Motor neuron (in vitro differentiated cells): ENCODE measurements around the gene ERCC5. TPM values are rescaled to one million over a fixed set of nuclear protein-coding genes. Genes with fewer than 3 reads are reported as not detected.

Experiments used
- ATAC-seq, 8 experiments: fragments of 200-7000 bp; cut with Tn5 transposase; replicated peaks in 6 of 8; 2 replicates each; pipeline ENCODE4 v1.8.0; 2021; ENCODE audit warnings: mild to moderate bottlenecking in 8 of 8, moderate library complexity in 8 of 8
- H3K27ac ChIP-seq, 2 donors: fragments of 250-450 bp; sonication (Bioruptor Pico); 2 replicates each; pipeline ENCODE4 v1.9.0; 2021; ENCODE audit warnings: antibody characterized with exemption in 2 of 2, mild to moderate bottlenecking in 2 of 2, moderate library complexity in 1 of 2
- H3K4me1 ChIP-seq, 2 donors: fragments of 250-450 bp; sonication (Bioruptor Pico); replicated peaks in 1 of 2; 2 replicates each; pipeline ENCODE4 v1.6.1; 2021; ENCODE audit warnings: antibody characterized with exemption in 2 of 2, mild to moderate bottlenecking in 2 of 2, moderate library complexity in 1 of 2
- H3K4me3 ChIP-seq, 5 donors: fragments of 250-450 bp; sonication (Bioruptor Pico); 2 replicates each; pipeline ENCODE4 v1.9.0; 2021; ENCODE audit warnings: antibody characterized with exemption in 5 of 5, mild to moderate bottlenecking in 5 of 5, moderate library complexity in 4 of 5
- WGBS, 10 experiments: fragments of 450-650 bp; shearing (Covaris generic); methylation state at CpG; one replicate each; pipeline ENCODE4 v1.0.0; 2022; 5-methylcytosine and 5-hydroxymethylcytosine counted together
- in situ Hi-C, 9 experiments: fragments of 400-800 bp; cut with MboI; loops; one replicate each; pipeline ENCODE4 v1.15.0; 2021; ENCODE audit warnings: low sequenced_read_pairs in 9 of 9, low pct_unique_long_range_greater_than_20kb in 2 of 9; ENCODE audit not compliant: unreplicated experiment in 9 of 9
- total RNA-seq, 8 experiments: library from RNA; unstranded; fragments of 300-600 nt; gene quantifications; 2 replicates each; pipeline versions ENCODE4 v1.2.3 to v1.2.4, GENCODE V29; 2022

ERCC5 gene
- total RNA-seq, 8 experiments from 2014 or later: 40.2 to 83.3 (median 57.7) TPM

- no peak for ATAC-seq
- H3K4me3 ChIP-seq: no peak overlapping the region
- in situ Hi-C loops: loop anchor here in 1 of 9 experiments (25.0 kb wide), 1 partner anchor 220 kb away; no protein-coding TSS in a partner anchor
- no peak overlapping the region for H3K27ac ChIP-seq
- WGBS, 10 experiments: 9 to 96% (median 78%) methylated on average over 2 to 3 of the region's 3 CpGs; no CpG with 5 or more reads in 3 of the 10 experiments
- peaks cover 9 to 26% of the 10 kb centered on the region in 2 donors for H3K4me1 ChIP-seq
Observed at GRCh38 chr13:102917019-102917418, 71.2 kb downstream of the ERCC5 start.

DNA sequence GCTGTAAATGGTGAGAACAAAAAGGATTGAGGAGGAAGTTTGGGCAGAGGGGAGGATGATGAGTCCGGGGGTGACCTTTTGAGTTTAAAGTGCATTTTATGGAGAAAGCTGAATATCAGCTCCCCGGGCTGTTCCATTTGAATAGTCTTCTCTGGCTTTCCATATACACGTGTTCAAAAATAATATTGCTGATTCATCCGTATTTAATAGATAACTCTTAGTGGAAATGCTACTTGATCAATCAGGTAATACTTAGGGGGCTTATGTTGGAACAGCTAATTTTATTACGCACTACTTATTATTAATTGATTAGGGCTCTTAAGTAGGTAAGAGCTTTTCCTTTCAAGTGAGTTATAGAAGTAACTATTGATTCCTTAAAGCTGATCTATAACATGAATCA lies 76.4 kb downstream of the ERCC5 start:
- in situ Hi-C loops: loop anchor here in 1 of 9 experiments (25.0 kb wide), 1 partner anchor 215 kb away; no protein-coding TSS in a partner anchor

More for the DNA sequence above, 76.4 kb downstream of the ERCC5 start:
- no peak overlapping the region for H3K4me3 ChIP-seq
- H3K27ac ChIP-seq: no peak overlapping the region
- no peaks in the 10 kb centered on the region for H3K4me1 ChIP-seq
- WGBS, 10 experiments: 17 to 94% (median 81%) methylated on average over 1 to 5 of the region's 5 CpGs
- ATAC-seq: no peak

Other genes with a start within 250 kb of the ERCC5 start
- 10 to 100 TPM; 22.0 to 70.8 (median 38.0) TPM for gene TPP2, start 249.0 kb upstream of the ERCC5 start, total RNA-seq
- gene METTL21C, start 151.0 kb upstream of the ERCC5 start, total RNA-seq: under 1 TPM in 5 of 8 experiments, not detected in 3; 0.21 to 0.46 (median 0.31) TPM
- 10 to 100 TPM in 3 of 8 experiments, 1 to 10 TPM in 5; 4.7 to 18.8 (median 8.1) TPM for gene TEX30, start 72.2 kb upstream of the ERCC5 start, total RNA-seq
- gene POGLUT2, start 47.1 kb upstream of the ERCC5 start, total RNA-seq: 10 to 100 TPM in 6 of 8 experiments, 1 to 10 TPM in 2; 4.1 to 15.5 (median 12.6) TPM
- 10 to 100 TPM; 12.0 to 25.6 (median 15.3) TPM for gene BIVM, start 46.9 kb upstream of the ERCC5 start, total RNA-seq
- gene SLC10A2, start 220.4 kb downstream of the ERCC5 start, total RNA-seq: under 1 TPM in 6 of 8 experiments, not detected in 2; 0.07 to 0.87 (median 0.18) TPM